ENCODE results near the gene WNT9B. TPM values are rescaled to one million over a fixed set of nuclear protein-coding genes. Genes with fewer than 3 reads are reported as not detected.

WNT9B gene
- total and polyA plus RNA-seq, 2 of the 13 experiments (the other 11 are each of a cell fraction or from before 2014, with no cell fraction given) = not detected

- TF ChIP-seq ZNF276 (CRISPR knock-in tag; IDR thresholded peaks at IDR 0.05; ENCODE audit: low read depth) = no peak
- no peak for TF ChIP-seq SYNCRIP (IDR thresholded peaks at IDR 0.05; ENCODE audit: insufficient read depth, low read depth, low read length)
- no peak for TF ChIP-seq ATF7-NPFF (CRISPR knock-in tag; IDR thresholded peaks at IDR 0.05; ENCODE audit: low read depth)
- no peak for TF ChIP-seq TCF7 (IDR thresholded peaks at IDR 0.05; ENCODE audit: low read depth)
- no peak for TF ChIP-seq NR2C2 (CRISPR knock-in tag; IDR thresholded peaks at IDR 0.05; ENCODE audit: borderline replicate concordance)
- TF ChIP-seq IRX3 (CRISPR knock-in tag; IDR thresholded peaks at IDR 0.05; ENCODE audit: borderline replicate concordance, low read depth) = 0 out of 2 replicates have a peak, but pooled peaks have one; percentile 15
- TF ChIP-seq ZNF274 (CRISPR knock-in tag; IDR thresholded peaks at IDR 0.05) = 0 out of 2 replicates have a peak, but pooled peaks have one; percentile 28
- no peak for TF ChIP-seq ZSCAN12 (CRISPR knock-in tag; IDR thresholded peaks at IDR 0.05)
- no peak for TF ChIP-seq KLF9 (CRISPR knock-in tag; IDR thresholded peaks at IDR 0.05; ENCODE audit: low read depth)
- no peak for TF ChIP-seq MEF2D (CRISPR knock-in tag; IDR thresholded peaks at IDR 0.05)
- TF ChIP-seq ZNF678 (CRISPR knock-in tag; IDR thresholded peaks at IDR 0.05) = no peak
- 0 out of 2 replicates have a peak, but pooled peaks have one; percentile 10 for TF ChIP-seq MTA1 (CRISPR knock-in tag; IDR thresholded peaks at IDR 0.05; ENCODE audit: borderline replicate concordance)
- TF ChIP-seq ZNF331 (CRISPR knock-in tag; IDR thresholded peaks at IDR 0.05) = no peak
- TF ChIP-seq IRF2 (CRISPR knock-in tag; IDR thresholded peaks at IDR 0.05) = no peak
- TF ChIP-seq KDM5A (IDR thresholded peaks at IDR 0.05; ENCODE audit: borderline replicate concordance, low read length) = no peak
- TF ChIP-seq GATAD1 (CRISPR knock-in tag; IDR thresholded peaks at IDR 0.05) = no peak
Measured at GRCh38 chr17:46894476-46895151, 43.2 kb downstream of the WNT9B start (continued).
